ENCODE measurements around the gene PTPRG.

Gene PTPRG

GRCh38 chr3:61561374-61562041, at the start of gene PTPRG:
Gene PTPRG, plus strand, starts transcription at chr3:61561571. Its CDS starts 717 bp downstream, at chr3:61562288.
- peak within 1 kb of the TSS; percentile 98 for H3K9ac ChIP-seq (ENCODE audit: low read depth, low read length)
- H3K4me1 ChIP-seq (ENCODE audit: insufficient read depth, low read length), result peaks cover 18% of the 10 kb centered on the region
- H3K27ac ChIP-seq (ENCODE audit: low read length), result peak within 1 kb of the TSS; percentile 97
- H3K36me3 ChIP-seq (ENCODE audit: insufficient read depth, low read depth, low read length), result peaks cover 16% of the 10 kb centered on the region; the same call in 1 of the 2 replicates
- peaks cover 20% of the 10 kb centered on the region for H3K27me3 ChIP-seq (ENCODE audit: insufficient read depth, low read length)
- H3K4me3 ChIP-seq (ENCODE audit: low read length), result peak within 1 kb of the TSS; percentile 95
- H3K9me3 ChIP-seq (ENCODE audit: insufficient read depth, low read depth, low read length), result peaks cover 7% of the 10 kb centered on the region; the same call in 1 of the 2 replicates

GRCh38 chr3:61518590-61518989, 42.8 kb upstream of the PTPRG start:
- peaks cover 13% of the 10 kb centered on the region for H3K4me1 ChIP-seq (ENCODE audit: insufficient read depth, low read length)
- H3K9ac ChIP-seq (ENCODE audit: low read depth, low read length), result no peak overlapping the region
- no peak overlapping the region for H3K27ac ChIP-seq (ENCODE audit: low read length)
- no peaks in the 10 kb centered on the region for H3K36me3 ChIP-seq (ENCODE audit: insufficient read depth, low read depth, low read length)
- no peaks in the 10 kb centered on the region for H3K27me3 ChIP-seq (ENCODE audit: insufficient read depth, low read length)
- no peak overlapping the region for H3K4me3 ChIP-seq (ENCODE audit: low read length)
- no peaks in the 10 kb centered on the region for H3K9me3 ChIP-seq (ENCODE audit: insufficient read depth, low read depth, low read length)

GRCh38 chr3:61520966-61521628, 40.3 kb upstream of the PTPRG start:
- no peaks in the 10 kb centered on the region for H3K36me3 ChIP-seq (ENCODE audit: insufficient read depth, low read depth, low read length)
- H3K27me3 ChIP-seq (ENCODE audit: insufficient read depth, low read length), result no peaks in the 10 kb centered on the region
- H3K27ac ChIP-seq (ENCODE audit: low read length), result no peak overlapping the region
- H3K4me1 ChIP-seq (ENCODE audit: insufficient read depth, low read length), result peaks cover 13% of the 10 kb centered on the region
- no peak overlapping the region for H3K9ac ChIP-seq (ENCODE audit: low read depth, low read length)
- H3K9me3 ChIP-seq (ENCODE audit: insufficient read depth, low read depth, low read length), result no peaks in the 10 kb centered on the region
- H3K4me3 ChIP-seq (ENCODE audit: low read length), result no peak overlapping the region

- Histone ChIP-seq H3K9ac (ENCODE audit: low read depth, low read length) (no peak overlapping the region), H3K36me3 (ENCODE audit: insufficient read depth, low read depth, low read length) (no peaks in the 10 kb centered on the region), H3K4me1 (ENCODE audit: insufficient read depth, low read length) (peaks cover 13% of the 10 kb centered on the region), H3K4me3 (ENCODE audit: low read length) (no peak overlapping the region), H3K9me3 (ENCODE audit: insufficient read depth, low read depth, low read length) (no peaks in the 10 kb centered on the region), H3K27me3 (ENCODE audit: insufficient read depth, low read length) (no peaks in the 10 kb centered on the region), H3K27ac (ENCODE audit: low read length) (no peak overlapping the region)
These were observed 39.3 kb upstream of the PTPRG start for GRCh38 chr3:61522060-61522459.

GRCh38 chr3:61522626-61523025, 38.7 kb upstream of the PTPRG start:
- H3K27ac ChIP-seq (ENCODE audit: low read length), result no peak overlapping the region
- peaks cover 13% of the 10 kb centered on the region for H3K4me1 ChIP-seq (ENCODE audit: insufficient read depth, low read length)
- no peaks in the 10 kb centered on the region for H3K36me3 ChIP-seq (ENCODE audit: insufficient read depth, low read depth, low read length)
- H3K4me3 ChIP-seq (ENCODE audit: low read length), result no peak overlapping the region
- no peak overlapping the region for H3K9ac ChIP-seq (ENCODE audit: low read depth, low read length)
- H3K27me3 ChIP-seq (ENCODE audit: insufficient read depth, low read length), result no peaks in the 10 kb centered on the region
- no peaks in the 10 kb centered on the region for H3K9me3 ChIP-seq (ENCODE audit: insufficient read depth, low read depth, low read length)

- peaks cover 13% of the 10 kb centered on the region for H3K4me1 ChIP-seq (ENCODE audit: insufficient read depth, low read length)
- H3K27ac ChIP-seq (ENCODE audit: low read length), result no peak overlapping the region
- H3K9ac ChIP-seq (ENCODE audit: low read depth, low read length), result no peak overlapping the region
- H3K27me3 ChIP-seq (ENCODE audit: insufficient read depth, low read length), result no peaks in the 10 kb centered on the region; the same call in 1 of the 2 replicates
- no peak overlapping the region for H3K4me3 ChIP-seq (ENCODE audit: low read length)
- no peaks in the 10 kb centered on the region for H3K36me3 ChIP-seq (ENCODE audit: insufficient read depth, low read depth, low read length)
- H3K9me3 ChIP-seq (ENCODE audit: insufficient read depth, low read depth, low read length), result no peaks in the 10 kb centered on the region
These were observed 36.4 kb upstream of the PTPRG start for GRCh38 chr3:61524933-61525332.

- H3K27me3 ChIP-seq (ENCODE audit: insufficient read depth, low read length), result no peaks in the 10 kb centered on the region; the same call in 1 of the 2 replicates
- no peak overlapping the region for H3K27ac ChIP-seq (ENCODE audit: low read length)
- H3K4me1 ChIP-seq (ENCODE audit: insufficient read depth, low read length), result peaks cover 12% of the 10 kb centered on the region
- H3K4me3 ChIP-seq (ENCODE audit: low read length), result no peak overlapping the region
- no peak overlapping the region for H3K9ac ChIP-seq (ENCODE audit: low read depth, low read length)
- H3K9me3 ChIP-seq (ENCODE audit: insufficient read depth, low read depth, low read length), result no peaks in the 10 kb centered on the region
- H3K36me3 ChIP-seq (ENCODE audit: insufficient read depth, low read depth, low read length), result no peaks in the 10 kb centered on the region
These were observed 35.1 kb upstream of the PTPRG start for GRCh38 chr3:61526308-61526707.

GRCh38 chr3:61527011-61527410, 34.4 kb upstream of the PTPRG start:
- H3K9ac ChIP-seq (ENCODE audit: low read depth, low read length), result no peak overlapping the region
- H3K4me1 ChIP-seq (ENCODE audit: insufficient read depth, low read length), result peaks cover 9% of the 10 kb centered on the region
- no peak overlapping the region for H3K27ac ChIP-seq (ENCODE audit: low read length)
- peaks cover 3% of the 10 kb centered on the region; the same call in 1 of the 2 replicates for H3K27me3 ChIP-seq (ENCODE audit: insufficient read depth, low read length)
- H3K36me3 ChIP-seq (ENCODE audit: insufficient read depth, low read depth, low read length), result no peaks in the 10 kb centered on the region
- no peaks in the 10 kb centered on the region for H3K9me3 ChIP-seq (ENCODE audit: insufficient read depth, low read depth, low read length)
- no peak overlapping the region for H3K4me3 ChIP-seq (ENCODE audit: low read length)

- H3K9me3 ChIP-seq (ENCODE audit: insufficient read depth, low read depth, low read length), result no peaks in the 10 kb centered on the region
- no peak overlapping the region for H3K9ac ChIP-seq (ENCODE audit: low read depth, low read length)
- H3K4me3 ChIP-seq (ENCODE audit: low read length), result no peak overlapping the region
- no peaks in the 10 kb centered on the region for H3K36me3 ChIP-seq (ENCODE audit: insufficient read depth, low read depth, low read length)
- H3K4me1 ChIP-seq (ENCODE audit: insufficient read depth, low read length), result 0 out of 2 replicates have a peak, but pooled peaks cover 2% of the 10 kb centered on the region
- no peak overlapping the region for H3K27ac ChIP-seq (ENCODE audit: low read length)
- H3K27me3 ChIP-seq (ENCODE audit: insufficient read depth, low read length), result peaks cover 23% of the 10 kb centered on the region; the same call in 1 of the 2 replicates
These were observed 31.0 kb upstream of the PTPRG start for GRCh38 chr3:61530355-61530754.

- Histone ChIP-seq H3K27me3 (ENCODE audit: insufficient read depth, low read length) (peaks cover 23% of the 10 kb centered on the region; the same call in 1 of the 2 replicates), H3K27ac (ENCODE audit: low read length) (no peak overlapping the region), H3K9me3 (ENCODE audit: insufficient read depth, low read depth, low read length) (no peaks in the 10 kb centered on the region)
These were observed 29.8 kb upstream of the PTPRG start for GRCh38 chr3:61531528-61531927.

GRCh38 chr3:61532739-61533500, 28.5 kb upstream of the PTPRG start:
- no peaks in the 10 kb centered on the region for H3K36me3 ChIP-seq (ENCODE audit: insufficient read depth, low read depth, low read length)
- H3K27me3 ChIP-seq (ENCODE audit: insufficient read depth, low read length), result peaks cover 23% of the 10 kb centered on the region; the same call in 1 of the 2 replicates
- no peaks in the 10 kb centered on the region for H3K9me3 ChIP-seq (ENCODE audit: insufficient read depth, low read depth, low read length)
- H3K4me3 ChIP-seq (ENCODE audit: low read length), result no peak overlapping the region
- H3K9ac ChIP-seq (ENCODE audit: low read depth, low read length), result no peak overlapping the region
- H3K27ac ChIP-seq (ENCODE audit: low read length), result no peak overlapping the region
- H3K4me1 ChIP-seq (ENCODE audit: insufficient read depth, low read length), result peaks cover 22% of the 10 kb centered on the region

More at GRCh38 chr3:61531528-61531927, 29.8 kb upstream of the PTPRG start:
- Histone ChIP-seq H3K36me3 (ENCODE audit: insufficient read depth, low read depth, low read length) (no peaks in the 10 kb centered on the region), H3K4me1 (ENCODE audit: insufficient read depth, low read length) (peaks cover 8% of the 10 kb centered on the region; the same call in 1 of the 2 replicates), H3K4me3 (ENCODE audit: low read length) (no peak overlapping the region), H3K9ac (ENCODE audit: low read depth, low read length) (no peak overlapping the region)

Measured in iPS-20b (cell line).